HG02943 (cell line): ENCODE data around the gene PTPRQ.

Source experiments
- ATAC-seq: cut with Tn5 transposase; IDR thresholded peaks from one replicate; pipeline ENCODE4 v1.9.1; 2021; ENCODE audit warnings: mild to moderate bottlenecking, low read depth, moderate library complexity; ENCODE audit not compliant: unreplicated experiment

PTPRQ gene

GRCh38 chr12:80698256-80698655 lies 254.2 kb downstream of the PTPRQ start:
- no peak for ATAC-seq

- ATAC-seq = no peak
Observed at GRCh38 chr12:80698847-80699542, 255.0 kb downstream of the PTPRQ start.

- no peak for ATAC-seq
Observed at GRCh38 chr12:80700327-80700726, 256.3 kb downstream of the PTPRQ start.

- ATAC-seq = no peak
Observed at GRCh38 chr12:80701388-80701787, 257.4 kb downstream of the PTPRQ start.

- ATAC-seq = peak; percentile 72
Observed at GRCh38 chr12:80702889-80703805, 259.1 kb downstream of the PTPRQ start.

GRCh38 chr12:80704420-80704819 lies 260.4 kb downstream of the PTPRQ start:
- ATAC-seq = no peak

- ATAC-seq = no peak
Observed at GRCh38 chr12:80707126-80707829, 263.2 kb downstream of the PTPRQ start, which contains the start of gene MYF6. Gene MYF6 (plus strand): TSS chr12:80707634. CDS start chr12:80707720, 86 bp downstream.

GRCh38 chr12:80707830-80708258 lies 263.8 kb downstream of the PTPRQ start:
- no peak for ATAC-seq

- no peak for ATAC-seq
Observed at GRCh38 chr12:80708259-80708974, 264.4 kb downstream of the PTPRQ start.

GRCh38 chr12:80708975-80709328 lies 264.9 kb downstream of the PTPRQ start:
- no peak for ATAC-seq

- ATAC-seq = no peak
Observed at GRCh38 chr12:80709811-80710726, 266.0 kb downstream of the PTPRQ start.

- no peak for ATAC-seq
Observed at GRCh38 chr12:80710727-80711449, 266.9 kb downstream of the PTPRQ start.

GRCh38 chr12:80711866-80712265 lies 267.8 kb downstream of the PTPRQ start:
- ATAC-seq = no peak

GRCh38 chr12:80712866-80713265 lies 268.8 kb downstream of the PTPRQ start:
- no peak for ATAC-seq

GRCh38 chr12:80713419-80713818 lies 269.4 kb downstream of the PTPRQ start:
- no peak for ATAC-seq

- ATAC-seq = no peak
Observed at GRCh38 chr12:80714055-80714454, 270.0 kb downstream of the PTPRQ start.

- ATAC-seq = no peak
Observed at GRCh38 chr12:80714846-80715245, 270.8 kb downstream of the PTPRQ start.

- no peak for ATAC-seq
Observed at GRCh38 chr12:80715713-80716249, 271.7 kb downstream of the PTPRQ start.
